DOHH2 (cell line): ENCODE measurements around the gene MEPE.

Experiments
- H3F3A ChIP-seq: fragments of 200-600 bp; sonication (generic), shearing (Covaris generic); 2 replicates; pipeline ENCODE4 v1.6.0; 2016; ENCODE audit warnings: antibody characterized with exemption, mild to moderate bottlenecking; ENCODE audit not compliant: control insufficient read depth, insufficient read depth
- H3K27ac ChIP-seq: fragments of 200-600 bp; sonication (generic); 2 replicates; pipeline ENCODE4 v1.5.1; 2014; ENCODE audit warnings: low read depth, mild to moderate bottlenecking, low read length, moderate library complexity
- H3K27me3 ChIP-seq: fragments of 200-600 bp; sonication (generic); 2 replicates; pipeline ENCODE4 v1.6.1; 2014; ENCODE audit warnings: mild to moderate bottlenecking, low read length, mixed read lengths; ENCODE audit not compliant: control insufficient read depth
- H3K36me3 ChIP-seq: fragments of 200-600 bp; sonication (generic); 2 replicates; pipeline ENCODE4 v1.6.1; 2014; ENCODE audit warnings: mild to moderate bottlenecking, low read length, moderate library complexity, mixed read lengths; ENCODE audit not compliant: control insufficient read depth
- H3K4me1 ChIP-seq: fragments of 200-600 bp; sonication (generic); 2 replicates; pipeline ENCODE4 v1.6.1; 2014; ENCODE audit warnings: mild to moderate bottlenecking, low read length, mixed read lengths; ENCODE audit not compliant: control insufficient read depth
- H3K4me2 ChIP-seq: fragments of 200-600 bp; sonication (generic); 2 replicates; pipeline ENCODE4 v1.6.0; 2014; ENCODE audit warnings: mild to moderate bottlenecking, low read length, moderate library complexity
- H3K4me3 ChIP-seq: fragments of 200-600 bp; sonication (generic); 2 replicates; pipeline ENCODE4 v1.5.1; 2014; ENCODE audit warnings: mild to moderate bottlenecking, low read length, mixed read lengths
- H3K79me2 ChIP-seq: fragments of 200-600 bp; sonication (generic); 2 replicates; pipeline ENCODE4 v1.6.1; 2014; ENCODE audit warnings: mild to moderate bottlenecking, low read length, mixed read lengths; ENCODE audit not compliant: control insufficient read depth
- H3K9me2 ChIP-seq: fragments of 200-600 bp; sonication (generic); replicated peaks from 2 replicates; pipeline ENCODE4 v1.6.1; 2014; ENCODE audit warnings: mild to moderate bottlenecking, low read length, mixed read lengths; ENCODE audit not compliant: control insufficient read depth
- H3K9me3 ChIP-seq: fragments of 200-600 bp; sonication (generic); 2 replicates; pipeline ENCODE4 v1.6.1; 2014; ENCODE audit warnings: antibody characterized with exemption, low read length, mixed read lengths; ENCODE audit not compliant: control insufficient read depth, insufficient read depth
- H4K20me1 ChIP-seq: fragments of 200-600 bp; sonication (generic); 2 replicates; pipeline ENCODE4 v1.6.0; 2014; ENCODE audit warnings: low read depth, mild to moderate bottlenecking, antibody characterized with exemption, low read length, moderate library complexity; ENCODE audit not compliant: control insufficient read depth, insufficient read depth
- EZH2phosphoT487 ChIP-seq: fragments of 200-600 bp; sonication (generic); IDR thresholded peaks from 2 replicates; pipeline ENCODE4 v1.6.1; 2017; ENCODE audit warnings: borderline replicate concordance, mild to moderate bottlenecking, antibody characterized with exemption, low read length, moderate library complexity, mixed read lengths
- TF ChIP-seq, protein P1 (sequence below): fragments of 200-600 bp; sonication (generic); IDR thresholded peaks from one replicate; pipeline ENCODE4 v1.5.1; 2014; ENCODE audit warnings: antibody characterized with exemption, mild to moderate bottlenecking, low read depth, low read length; ENCODE audit not compliant: poor library complexity, severe bottlenecking

MEPE gene

DNA sequence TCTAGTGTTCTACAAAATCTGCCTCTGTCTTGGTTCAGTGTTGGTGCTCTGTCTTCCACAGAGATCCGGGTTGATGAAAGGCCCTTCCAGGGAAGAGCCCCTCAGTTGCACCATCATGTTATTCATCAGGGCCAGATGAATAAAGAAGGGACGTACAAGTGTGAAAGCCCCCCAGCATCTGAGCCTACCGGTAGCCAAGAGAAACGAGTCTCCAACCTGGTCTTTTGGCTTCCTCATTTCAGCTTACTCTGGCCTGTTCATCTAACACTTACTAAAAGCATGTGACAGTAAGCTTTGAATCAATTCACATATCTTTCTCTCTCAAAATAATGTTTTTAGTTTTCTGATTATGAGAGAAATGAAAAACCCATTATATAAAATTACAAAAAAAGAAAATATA, 19.2 kb downstream of the MEPE start:
- H3K4me1 ChIP-seq, result peaks cover 10% of the 10 kb centered on the region
- no peaks in the 10 kb centered on the region for H3F3A ChIP-seq
- H3K9me2 ChIP-seq, result no peaks in the 10 kb centered on the region
- TF ChIP-seq EZH2phosphoT487, result no peak
- TF ChIP-seq, protein P1, sequence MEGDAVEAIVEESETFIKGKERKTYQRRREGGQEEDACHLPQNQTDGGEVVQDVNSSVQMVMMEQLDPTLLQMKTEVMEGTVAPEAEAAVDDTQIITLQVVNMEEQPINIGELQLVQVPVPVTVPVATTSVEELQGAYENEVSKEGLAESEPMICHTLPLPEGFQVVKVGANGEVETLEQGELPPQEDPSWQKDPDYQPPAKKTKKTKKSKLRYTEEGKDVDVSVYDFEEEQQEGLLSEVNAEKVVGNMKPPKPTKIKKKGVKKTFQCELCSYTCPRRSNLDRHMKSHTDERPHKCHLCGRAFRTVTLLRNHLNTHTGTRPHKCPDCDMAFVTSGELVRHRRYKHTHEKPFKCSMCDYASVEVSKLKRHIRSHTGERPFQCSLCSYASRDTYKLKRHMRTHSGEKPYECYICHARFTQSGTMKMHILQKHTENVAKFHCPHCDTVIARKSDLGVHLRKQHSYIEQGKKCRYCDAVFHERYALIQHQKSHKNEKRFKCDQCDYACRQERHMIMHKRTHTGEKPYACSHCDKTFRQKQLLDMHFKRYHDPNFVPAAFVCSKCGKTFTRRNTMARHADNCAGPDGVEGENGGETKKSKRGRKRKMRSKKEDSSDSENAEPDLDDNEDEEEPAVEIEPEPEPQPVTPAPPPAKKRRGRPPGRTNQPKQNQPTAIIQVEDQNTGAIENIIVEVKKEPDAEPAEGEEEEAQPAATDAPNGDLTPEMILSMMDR, result no peak
- no peak overlapping the region for H3K4me3 ChIP-seq
- H3K4me2 ChIP-seq, result no peak overlapping the region
- H3K27me3 ChIP-seq, result no peaks in the 10 kb centered on the region
- no peaks in the 10 kb centered on the region for H3K36me3 ChIP-seq
- no peak overlapping the region for H3K27ac ChIP-seq
- H4K20me1 ChIP-seq, result no peaks in the 10 kb centered on the region
- H3K9me3 ChIP-seq, result no peaks in the 10 kb centered on the region
- no peaks in the 10 kb centered on the region for H3K79me2 ChIP-seq

DNA sequence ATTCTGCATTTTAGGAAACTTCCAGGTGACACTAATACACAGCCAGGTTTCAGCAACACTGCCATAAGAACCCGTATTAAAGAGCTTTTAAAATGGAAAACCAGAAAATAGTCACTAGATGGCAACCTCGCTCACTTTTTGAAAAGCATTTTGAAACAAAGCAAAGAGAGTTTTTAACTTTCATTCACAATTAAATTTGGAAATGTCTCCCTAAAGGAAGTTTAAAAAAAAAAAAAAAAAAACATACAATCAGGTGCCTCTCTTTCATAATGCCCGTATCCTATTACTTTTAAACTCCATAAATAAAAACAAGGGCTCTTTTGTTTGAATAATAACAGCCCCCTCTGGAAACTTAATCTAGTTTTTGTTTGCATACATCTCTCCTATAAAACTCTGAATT, 20.3 kb downstream of the MEPE start:
- H3K79me2 ChIP-seq, result no peaks in the 10 kb centered on the region
- no peaks in the 10 kb centered on the region for H3K9me2 ChIP-seq
- no peaks in the 10 kb centered on the region for H3K27me3 ChIP-seq
- peaks cover 10% of the 10 kb centered on the region for H3K4me1 ChIP-seq
- no peak overlapping the region for H3K4me3 ChIP-seq
- no peaks in the 10 kb centered on the region for H3F3A ChIP-seq
- no peak for TF ChIP-seq EZH2phosphoT487
- TF ChIP-seq, protein P1, result peak; percentile 63
- no peaks in the 10 kb centered on the region for H3K36me3 ChIP-seq
- no peak overlapping the region for H3K4me2 ChIP-seq
- no peaks in the 10 kb centered on the region for H4K20me1 ChIP-seq
- H3K9me3 ChIP-seq, result no peaks in the 10 kb centered on the region
- no peak overlapping the region for H3K27ac ChIP-seq

DNA sequence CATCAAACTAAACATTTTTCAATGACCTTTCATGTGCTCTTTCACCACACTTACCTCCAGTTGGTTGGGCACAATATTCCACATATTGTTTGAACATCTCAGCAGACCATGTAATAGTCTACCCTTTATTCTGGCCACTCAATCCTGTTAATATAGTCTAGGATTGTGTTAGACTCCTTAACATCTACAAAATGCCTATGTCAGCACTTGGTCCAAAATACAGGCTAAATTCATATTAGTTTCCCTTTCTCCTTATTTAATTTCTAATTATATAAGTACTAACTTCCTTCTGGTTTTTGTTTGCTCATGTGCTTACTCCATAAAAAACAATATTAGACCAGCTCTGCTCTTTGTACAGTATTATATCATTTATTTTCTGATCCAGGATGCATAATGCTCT, 21.1 kb downstream of the MEPE start:
- H3K79me2 ChIP-seq, result no peaks in the 10 kb centered on the region
- no peak overlapping the region for H3K27ac ChIP-seq
- no peaks in the 10 kb centered on the region for H3K9me3 ChIP-seq
- H4K20me1 ChIP-seq, result no peaks in the 10 kb centered on the region
- no peak overlapping the region for H3K4me2 ChIP-seq
- no peaks in the 10 kb centered on the region for H3K36me3 ChIP-seq
- no peaks in the 10 kb centered on the region for H3K27me3 ChIP-seq
- H3K4me1 ChIP-seq, result peaks cover 6% of the 10 kb centered on the region
- TF ChIP-seq, protein P1, result no peak
- H3K9me2 ChIP-seq, result no peaks in the 10 kb centered on the region
- no peak overlapping the region for H3K4me3 ChIP-seq
- H3F3A ChIP-seq, result no peaks in the 10 kb centered on the region

DNA sequence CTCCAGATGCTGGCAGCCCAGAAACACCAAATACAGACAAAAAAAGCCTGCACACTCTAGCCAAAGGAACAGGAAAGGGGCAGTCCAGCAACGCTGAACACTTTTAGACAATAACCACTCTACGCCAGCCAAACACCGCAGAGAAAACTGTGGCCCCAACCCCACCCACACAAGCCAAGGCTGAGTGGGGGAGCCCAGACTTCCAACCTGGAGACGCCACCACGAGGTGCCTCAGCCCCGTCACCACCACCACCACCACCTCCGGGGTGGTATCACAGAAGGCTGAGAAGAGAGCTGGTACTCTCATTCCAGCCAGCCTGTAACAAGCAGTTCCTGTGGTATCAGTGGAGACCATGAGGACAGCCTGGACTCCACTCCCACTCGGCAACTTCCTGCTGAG, 22.8 kb downstream of the MEPE start:
- Histone ChIP-seq H3K4me1 (peaks cover 14% of the 10 kb centered on the region), H3F3A (no peaks in the 10 kb centered on the region), H3K36me3 (no peaks in the 10 kb centered on the region), H3K27me3 (no peaks in the 10 kb centered on the region), H3K4me3 (no peak overlapping the region), H4K20me1 (no peaks in the 10 kb centered on the region), H3K4me2 (no peak overlapping the region), H3K9me3 (no peaks in the 10 kb centered on the region), H3K27ac (no peak overlapping the region), H3K79me2 (no peaks in the 10 kb centered on the region), H3K9me2 (no peaks in the 10 kb centered on the region)
- no peak for TF ChIP-seq EZH2phosphoT487
- TF ChIP-seq, protein P1, result no peak
